HUES48 (cell line): ENCODE results near the gene RASGRP3.

Experiments used
- H3K27ac ChIP-seq: one replicate; pipeline ENCODE4 v1.7.0; 2013; ENCODE audit warnings: low read depth, low read length, inconsistent platforms
- H3K27me3 ChIP-seq: 2 replicates; pipeline ENCODE4 v1.6.1; 2013; ENCODE audit warnings: mild to moderate bottlenecking, low read length; ENCODE audit not compliant: control insufficient read depth, insufficient read depth
- H3K36me3 ChIP-seq: 2 replicates; pipeline ENCODE4 v1.6.1; 2013; ENCODE audit warnings: low read length; ENCODE audit not compliant: control insufficient read depth, insufficient read depth
- H3K4me1 ChIP-seq: 2 replicates; pipeline ENCODE4 v1.6.1; 2013; ENCODE audit warnings: mild to moderate bottlenecking, low read length; ENCODE audit not compliant: control insufficient read depth, insufficient read depth
- H3K4me3 ChIP-seq: 2 replicates; pipeline ENCODE4 v1.5.1; 2013; ENCODE audit warnings: mild to moderate bottlenecking, low read depth, low read length
- H3K9ac ChIP-seq: 2 replicates; pipeline ENCODE4 v1.6.1; 2013; ENCODE audit warnings: mild to moderate bottlenecking, low read depth, low read length, moderate library complexity
- H3K9me3 ChIP-seq: 2 replicates; pipeline ENCODE4 v1.6.1; 2013; ENCODE audit warnings: low read length; ENCODE audit not compliant: control insufficient read depth, insufficient read depth

RASGRP3 gene

DNA sequence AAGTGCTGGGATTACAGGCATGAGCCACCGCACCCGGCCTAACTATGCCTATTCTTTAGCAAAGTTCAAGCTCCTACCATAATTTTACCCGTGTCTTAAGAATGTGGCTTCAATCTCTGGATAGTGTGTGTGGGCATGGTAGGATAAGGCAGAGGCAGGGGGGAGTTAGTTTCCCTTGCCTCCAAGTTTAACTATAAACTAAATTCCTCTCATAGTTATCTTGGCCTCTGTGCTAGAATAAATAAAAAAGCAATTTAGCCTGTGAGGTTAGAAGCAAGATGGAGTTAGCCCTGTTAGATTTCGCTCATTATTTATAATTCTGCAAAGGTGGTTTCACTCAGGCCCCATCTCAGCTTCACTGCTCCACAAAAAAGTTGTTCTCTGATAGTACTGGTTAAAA, 129.7 kb downstream of the RASGRP3 start:
- Histone ChIP-seq H3K27ac (no peak overlapping the region), H3K4me3 (no peak overlapping the region), H3K27me3 (no peaks in the 10 kb centered on the region), H3K9me3 (peaks cover 21% of the 10 kb centered on the region), H3K36me3 (no peaks in the 10 kb centered on the region; the same call in 1 of the 2 replicates), H3K9ac (no peak overlapping the region), H3K4me1 (peaks cover 53% of the 10 kb centered on the region)

- Histone ChIP-seq H3K27ac (peak overlapping the region; percentile 57), H3K9me3 (peaks cover 24% of the 10 kb centered on the region), H3K4me3 (no peak overlapping the region), H3K9ac (no peak overlapping the region), H3K4me1 (peaks cover 51% of the 10 kb centered on the region), H3K27me3 (no peaks in the 10 kb centered on the region), H3K36me3 (no peaks in the 10 kb centered on the region; the same call in 1 of the 2 replicates)
These were observed 130.2 kb downstream of the RASGRP3 start for GRCh38 chr2:33606622-33607021.

DNA sequence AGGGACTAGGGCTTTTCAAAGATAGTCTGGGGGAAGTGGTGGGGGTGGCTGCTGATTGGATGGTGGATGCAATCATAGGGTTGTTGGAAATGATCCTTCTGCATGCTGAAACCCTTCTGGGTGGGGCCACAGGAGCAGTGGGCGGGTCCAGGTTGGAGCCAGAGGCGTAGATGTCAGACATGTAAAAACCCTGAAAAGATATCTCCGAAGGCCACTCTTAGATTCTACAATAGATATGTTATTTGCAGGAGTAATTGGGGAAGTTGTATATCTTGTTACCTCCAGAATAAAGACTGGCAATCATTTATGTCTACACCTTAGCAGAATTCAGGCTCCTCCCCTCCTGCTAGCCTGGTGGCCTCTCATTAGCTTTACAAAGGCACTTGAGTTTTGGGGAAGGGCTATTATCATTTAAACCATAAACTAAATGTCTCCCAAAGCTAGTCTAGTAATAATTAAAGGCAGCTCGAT, 130.8 kb downstream of the RASGRP3 start:
- Histone ChIP-seq H3K27me3 (no peaks in the 10 kb centered on the region), H3K9me3 (peaks cover 25% of the 10 kb centered on the region), H3K4me1 (peaks cover 44% of the 10 kb centered on the region), H3K9ac (no peak overlapping the region), H3K27ac (peak overlapping the region; percentile 74), H3K4me3 (peak overlapping the region; percentile 42), H3K36me3 (no peaks in the 10 kb centered on the region; the same call in 1 of the 2 replicates)

DNA sequence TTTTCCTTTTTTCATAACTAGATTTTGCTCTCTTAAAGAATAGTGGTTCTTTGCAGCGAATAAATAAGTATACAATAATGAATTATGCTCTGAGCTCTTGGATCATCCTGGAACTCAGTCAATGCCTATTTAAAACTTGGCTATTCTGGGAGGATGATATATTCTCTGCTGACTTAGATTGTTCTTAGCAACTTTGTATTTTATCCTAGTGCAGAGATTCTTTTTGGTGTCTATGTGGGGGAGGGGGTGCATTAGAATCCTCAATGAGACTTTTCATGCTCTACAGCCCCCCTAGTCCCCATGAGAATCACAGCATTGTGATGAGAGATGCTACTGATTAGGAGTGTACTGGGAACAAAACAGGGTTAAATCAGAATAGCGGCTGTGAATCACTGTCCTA, 131.5 kb downstream of the RASGRP3 start:
- peaks cover 25% of the 10 kb centered on the region for H3K9me3 ChIP-seq
- H3K9ac ChIP-seq = peak overlapping the region; percentile 8; the same call in 1 of the 2 replicates
- H3K4me3 ChIP-seq = peak overlapping the region; percentile 42
- peak overlapping the region; percentile 74 for H3K27ac ChIP-seq
- H3K36me3 ChIP-seq = no peaks in the 10 kb centered on the region; the same call in 1 of the 2 replicates
- H3K27me3 ChIP-seq = no peaks in the 10 kb centered on the region
- peaks cover 44% of the 10 kb centered on the region for H3K4me1 ChIP-seq

DNA sequence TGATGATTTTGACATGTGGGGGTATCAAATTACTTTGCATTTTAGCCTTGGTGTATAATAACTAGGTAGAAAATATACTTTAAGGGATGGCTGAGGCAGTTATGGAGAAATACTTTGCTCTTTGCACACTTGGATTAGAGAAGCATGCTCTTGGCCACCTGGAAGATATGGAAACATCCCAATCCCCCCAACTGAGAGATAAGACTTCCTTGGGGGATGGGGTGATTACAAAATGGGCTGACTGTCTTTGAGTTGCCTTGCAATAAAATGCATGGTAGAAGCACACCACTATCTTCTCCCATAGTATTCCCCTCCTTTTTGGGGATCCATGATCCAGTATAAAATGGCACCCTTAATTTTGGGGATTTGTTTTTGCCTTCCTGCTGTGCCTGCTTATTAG, 137.7 kb downstream of the RASGRP3 start:
- Histone ChIP-seq H3K9me3 (peaks cover 49% of the 10 kb centered on the region), H3K4me1 (peaks cover 23% of the 10 kb centered on the region), H3K27ac (peak overlapping the region; percentile 36), H3K27me3 (no peaks in the 10 kb centered on the region), H3K9ac (no peak overlapping the region), H3K36me3 (peaks cover 13% of the 10 kb centered on the region; the same call in 1 of the 2 replicates), H3K4me3 (0 out of 2 replicates have a peak overlapping the region, but pooled peaks have one; percentile 16)
